Activated naive CD4-positive, alpha-beta T cell treated with anti-CD3 and anti-CD28 coated beads for 36 hours (primary cell): ENCODE measurements around the gene SLC39A9. TPM values are rescaled to one million over a fixed set of nuclear protein-coding genes. Genes with fewer than 3 reads are reported as not detected.
"Not testable (repeated sequence)": the region's sequence is repeated elsewhere in the genome, so short reads cannot be mapped to it uniquely, and the experiment has no call there.

Experiments used
- CTCF ChIA-PET: fragments of 350-600 bp; sonication (Branson Sonifier 250); formaldehyde crosslinking; loops from one replicate; lab custom pipeline; 2021; ENCODE audit warnings: antibody characterized with exemption; lab: Charles Lee
- DNase-seq: peaks from one replicate; pipeline ENCODE4 v3.0.0-alpha.2; 2020
- H3K27ac Mint-ChIP-seq: one replicate; pipeline ENCODE4 v1.8.0; 2021; ENCODE audit warnings: mild to moderate bottlenecking, mixed read lengths
- H3K27me3 Mint-ChIP-seq: one replicate; pipeline ENCODE4 v1.8.0; 2021; ENCODE audit warnings: low read depth, mixed read lengths
- H3K36me3 Mint-ChIP-seq: one replicate; pipeline ENCODE4 v1.8.0; 2021; ENCODE audit warnings: low read depth, mixed read lengths
- H3K4me1 Mint-ChIP-seq: one replicate; pipeline ENCODE4 v1.8.0; 2021; ENCODE audit warnings: low read depth, mixed read lengths
- H3K4me3 Mint-ChIP-seq: one replicate; pipeline ENCODE4 v1.8.0; 2021; ENCODE audit warnings: mild to moderate bottlenecking, moderate library complexity, mixed read lengths
- H3K9me3 Mint-ChIP-seq: one replicate; pipeline ENCODE4 v1.8.0; 2021; ENCODE audit warnings: mixed read lengths
- intact Hi-C: fragments of 100-400 bp; cut with micrococcal nuclease; formaldehyde crosslinking; loops from one replicate; pipeline ENCODE4 v1.15.1; 2023
- total RNA-seq, 2 experiments: library from RNA; stranded (reverse); gene quantifications; one replicate each; pipeline ENCODE4 v1.2.3, GENCODE V29; 2021

SLC39A9 gene
- total RNA-seq, 2 experiments from 2014 or later = 53.4 to 54.5 TPM

DNA sequence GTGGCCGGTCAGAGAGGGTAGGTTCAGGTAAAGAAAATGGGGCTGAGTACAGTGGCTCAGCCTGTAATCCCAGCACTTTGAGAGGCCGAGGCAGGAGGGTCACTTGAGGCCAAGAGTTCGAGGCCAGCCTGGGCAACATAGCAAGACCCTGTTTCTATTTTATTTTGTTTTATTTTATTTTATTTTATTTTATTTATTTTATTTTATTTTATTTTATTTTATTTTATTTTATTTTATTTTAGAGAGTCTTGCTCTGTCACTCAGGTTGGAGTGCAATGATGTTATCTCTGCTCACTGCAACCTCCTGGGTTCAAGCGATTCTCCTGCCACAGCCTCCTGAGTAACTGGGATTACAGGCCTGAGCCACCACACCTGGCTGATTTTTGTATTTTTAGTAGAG, 99.4 kb downstream of the SLC39A9 start:
- H3K36me3 Mint-ChIP-seq, H3K27ac Mint-ChIP-seq, DNase-seq, H3K4me3 Mint-ChIP-seq, H3K4me1 Mint-ChIP-seq, H3K9me3 Mint-ChIP-seq, H3K27me3 Mint-ChIP-seq, CTCF ChIA-PET, intact Hi-C loops: not testable (repeated sequence)

GRCh38 chr14:69498286-69498685, 99.8 kb downstream of the SLC39A9 start:
- H3K4me1 Mint-ChIP-seq, H3K27ac Mint-ChIP-seq, H3K4me3 Mint-ChIP-seq, CTCF ChIA-PET, DNase-seq, H3K27me3 Mint-ChIP-seq, H3K36me3 Mint-ChIP-seq, H3K9me3 Mint-ChIP-seq, intact Hi-C loops: not testable (repeated sequence)

GRCh38 chr14:69499436-69499835, 100.9 kb downstream of the SLC39A9 start:
- H3K4me3 Mint-ChIP-seq = no peak overlapping the region
- H3K27me3 Mint-ChIP-seq = no peaks in the 10 kb centered on the region
- CTCF ChIA-PET = interaction anchor here (0.6 kb wide), 1 partner anchor 55 kb away, joined by 3 read pairs; no protein-coding TSS in a partner anchor
- DNase-seq = no peak
- H3K9me3 Mint-ChIP-seq = no peaks in the 10 kb centered on the region
- no peak overlapping the region for H3K27ac Mint-ChIP-seq
- no peaks in the 10 kb centered on the region for H3K4me1 Mint-ChIP-seq
- no peaks in the 10 kb centered on the region for H3K36me3 Mint-ChIP-seq
- intact Hi-C loops = no loop called here

DNA sequence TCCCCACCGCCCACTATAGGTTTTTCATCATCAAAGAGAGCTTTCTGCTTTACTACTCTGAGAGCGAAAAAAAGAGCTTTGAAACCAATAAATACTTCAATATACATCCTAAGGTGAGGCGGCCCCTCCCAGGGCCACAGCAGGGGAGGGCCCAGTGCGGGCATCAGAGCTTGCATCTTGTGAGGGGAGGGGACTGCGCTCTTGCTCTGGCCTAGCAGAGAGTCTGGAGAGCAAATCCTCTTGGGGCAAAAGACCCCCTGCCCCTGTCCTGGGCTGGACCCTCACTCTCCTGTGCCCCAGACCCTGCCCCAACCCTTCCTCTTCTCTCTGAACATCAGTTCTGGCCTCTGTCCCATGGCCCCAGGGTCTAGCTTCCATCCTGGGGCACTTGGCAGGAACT, 101.6 kb downstream of the SLC39A9 start:
- no peaks in the 10 kb centered on the region for H3K27me3 Mint-ChIP-seq
- CTCF ChIA-PET = interaction anchor here (1.6 kb wide), 1 partner anchor 49 kb away, joined by 3 read pairs; no protein-coding TSS in a partner anchor
- H3K27ac Mint-ChIP-seq = no peak overlapping the region
- H3K36me3 Mint-ChIP-seq = no peaks in the 10 kb centered on the region
- H3K9me3 Mint-ChIP-seq = no peaks in the 10 kb centered on the region
- DNase-seq = no peak
- H3K4me1 Mint-ChIP-seq = no peaks in the 10 kb centered on the region
- H3K4me3 Mint-ChIP-seq = no peak overlapping the region
- intact Hi-C loops = loop anchor here (5.0 kb wide), 1 partner anchor 72 kb away; the partner anchor contains the start of gene CCDC177

DNA sequence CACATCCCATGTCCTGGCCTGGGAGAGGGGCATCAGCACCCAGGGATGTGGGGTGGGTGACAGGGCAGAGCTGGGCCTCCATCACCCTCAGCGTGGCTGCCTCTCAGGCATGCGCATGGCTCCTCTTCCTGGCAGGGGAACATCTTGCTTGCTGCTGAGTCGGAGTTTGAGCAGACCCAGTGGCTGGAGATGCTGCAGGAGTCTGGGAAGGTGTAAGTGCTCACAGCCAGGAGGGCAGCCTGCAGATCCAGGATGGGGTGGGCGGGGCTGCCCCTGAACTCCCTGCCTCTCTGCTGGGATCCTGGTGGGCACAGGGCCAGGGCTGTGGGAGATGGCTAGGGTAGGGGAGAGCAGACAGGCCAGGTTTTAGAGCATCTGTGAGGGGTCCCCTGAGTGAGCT, 102.2 kb downstream of the SLC39A9 start:
- intact Hi-C loops = loop anchor here (5.0 kb wide), 1 partner anchor 72 kb away; the partner anchor contains the start of gene CCDC177
- H3K36me3 Mint-ChIP-seq = no peaks in the 10 kb centered on the region
- CTCF ChIA-PET = interaction anchor here (1.3 to 1.6 kb wide), 2 partner anchors 48 to 260 kb away, joined by 3 read pairs; no protein-coding TSS in a partner anchor

GRCh38 chr14:69501423-69501838, 102.9 kb downstream of the SLC39A9 start:
- DNase-seq = no peak
- Mint-ChIP-seq H3K36me3 (no peaks in the 10 kb centered on the region), H3K9me3 (no peaks in the 10 kb centered on the region), H3K27ac (no peak overlapping the region), H3K27me3 (no peaks in the 10 kb centered on the region), H3K4me1 (no peaks in the 10 kb centered on the region), H3K4me3 (no peak overlapping the region)
- CTCF ChIA-PET = interaction anchor here (1.3 to 1.6 kb wide), 2 partner anchors 47 to 261 kb away, joined by 3 read pairs; no protein-coding TSS in a partner anchor
- intact Hi-C loops = loop anchor here (5.0 kb wide), 1 partner anchor 71 kb away; the partner anchor contains the start of gene CCDC177

More for the DNA sequence above, 102.2 kb downstream of the SLC39A9 start:
- no peak overlapping the region for H3K27ac Mint-ChIP-seq
- no peaks in the 10 kb centered on the region for H3K27me3 Mint-ChIP-seq
- H3K9me3 Mint-ChIP-seq = no peaks in the 10 kb centered on the region
- no peak overlapping the region for H3K4me3 Mint-ChIP-seq
- H3K4me1 Mint-ChIP-seq = no peaks in the 10 kb centered on the region
- no peak for DNase-seq

- H3K4me3 Mint-ChIP-seq = no peak overlapping the region
- intact Hi-C loops = loop anchor here (5.0 kb wide), 1 partner anchor 68 kb away; the partner anchor contains the start of gene CCDC177
- H3K36me3 Mint-ChIP-seq = no peaks in the 10 kb centered on the region
- no peak for DNase-seq
- H3K9me3 Mint-ChIP-seq = no peaks in the 10 kb centered on the region
- CTCF ChIA-PET = interaction anchor here (1.0 to 2.1 kb wide), 3 partner anchors 9 to 70 kb away, joined by 4 to 6 read pairs (median 6); partner anchors contain the start of gene CCDC177
- no peaks in the 10 kb centered on the region for H3K4me1 Mint-ChIP-seq
- no peaks in the 10 kb centered on the region for H3K27me3 Mint-ChIP-seq
- no peak overlapping the region for H3K27ac Mint-ChIP-seq
Measured at GRCh38 chr14:69504775-69505174, 106.3 kb downstream of the SLC39A9 start.

DNA sequence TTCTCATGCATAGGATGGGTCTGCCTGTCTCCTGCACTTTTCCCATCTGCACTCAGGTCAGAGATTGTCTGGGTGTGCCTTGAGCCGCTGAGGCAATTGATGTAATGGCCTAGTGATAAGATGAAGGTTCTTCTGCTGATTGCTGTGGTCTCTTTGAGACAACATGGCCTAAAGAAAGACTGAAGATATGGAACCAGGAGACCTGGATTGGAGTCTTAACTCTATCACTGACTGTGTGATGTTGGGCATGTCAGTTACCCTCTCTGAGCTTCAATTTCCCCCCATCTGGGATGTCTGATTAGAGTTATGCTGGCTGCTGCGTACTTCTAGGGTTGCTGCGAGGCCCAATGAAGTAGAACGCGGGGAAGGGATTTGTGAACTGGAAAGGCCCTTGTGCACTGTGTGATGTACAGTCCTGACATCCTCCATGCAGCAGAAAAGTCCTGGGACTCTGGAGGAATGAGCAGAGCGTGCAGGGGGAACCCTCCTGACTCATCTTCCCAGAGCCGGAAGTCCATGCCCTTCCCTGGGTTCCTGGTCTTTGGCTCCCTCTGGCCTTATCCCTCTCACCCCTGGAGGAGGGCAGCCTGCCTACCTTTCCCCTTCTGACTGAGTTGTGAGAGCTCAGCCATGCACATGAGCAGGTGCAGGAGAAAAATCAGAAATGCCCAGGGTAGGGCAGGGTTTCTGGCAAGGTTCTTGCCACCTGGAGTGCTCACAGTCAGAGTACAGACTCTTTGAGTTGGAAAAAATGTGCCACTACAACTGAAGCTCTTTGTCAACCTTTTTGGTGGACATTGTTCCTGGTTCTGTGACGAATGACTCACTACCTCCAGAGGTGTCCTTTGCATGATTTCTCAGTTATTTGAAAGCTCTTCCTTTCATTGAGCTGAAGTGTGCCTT, 107.1 kb downstream of the SLC39A9 start:
- CTCF ChIA-PET = interaction anchor here (1.0 to 2.1 kb wide), 3 partner anchors 8 to 69 kb away, joined by 4 to 6 read pairs (median 6); partner anchors contain the start of gene CCDC177
- H3K36me3 Mint-ChIP-seq = no peaks in the 10 kb centered on the region
- no peak for DNase-seq
- H3K27ac Mint-ChIP-seq = no peak overlapping the region
- H3K4me1 Mint-ChIP-seq = no peaks in the 10 kb centered on the region
- H3K9me3 Mint-ChIP-seq = no peaks in the 10 kb centered on the region
- intact Hi-C loops = no loop called here
- no peaks in the 10 kb centered on the region for H3K27me3 Mint-ChIP-seq
- no peak overlapping the region for H3K4me3 Mint-ChIP-seq

DNA sequence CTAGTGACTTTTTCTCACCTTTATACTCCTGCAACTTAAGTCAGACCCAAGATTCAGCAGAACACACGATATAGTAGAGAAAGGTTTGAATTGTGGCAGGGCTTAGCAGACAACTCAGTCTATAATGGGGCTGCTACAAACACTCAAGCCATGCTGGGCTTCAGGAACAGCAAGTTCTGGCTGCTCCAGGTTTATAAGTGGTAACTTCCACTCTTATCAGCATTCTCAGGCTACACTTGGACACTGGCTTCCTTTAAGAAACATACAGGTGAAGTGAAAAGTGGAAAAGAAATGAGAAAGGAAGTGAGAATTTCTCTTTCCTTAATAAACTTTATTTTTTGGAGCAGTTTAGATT, 107.7 kb downstream of the SLC39A9 start:
- intact Hi-C loops = no loop called here
- no peak overlapping the region for H3K4me3 Mint-ChIP-seq
- H3K4me1 Mint-ChIP-seq = no peaks in the 10 kb centered on the region
- H3K27me3 Mint-ChIP-seq = no peaks in the 10 kb centered on the region
- no peak for DNase-seq
- CTCF ChIA-PET = interaction anchor here (2.0 to 2.1 kb wide), 2 partner anchors 42 to 69 kb away, joined by 6 read pairs; partner anchors contain the start of gene CCDC177
- no peaks in the 10 kb centered on the region for H3K36me3 Mint-ChIP-seq
- no peak overlapping the region for H3K27ac Mint-ChIP-seq
- H3K9me3 Mint-ChIP-seq = no peaks in the 10 kb centered on the region

Other genes starting within 250 kb of the SLC39A9 start
- 10 to 100 TPM; 34.5 to 35.1 TPM for gene DCAF5, start 245.6 kb upstream of the SLC39A9 start, total RNA-seq
- 10 to 100 TPM; 11.8 to 12.7 TPM for gene EXD2, start 207.2 kb upstream of the SLC39A9 start, total RNA-seq
- under 1 TPM in 1 of 2 experiments, not detected in 1; 0.02 TPM for gene GALNT16, start 138.5 kb upstream of the SLC39A9 start, total RNA-seq
- gene ERH, start 393 bp upstream of the SLC39A9 start, total RNA-seq = 100 to 1,000 TPM; 338 to 348 TPM
- gene PLEKHD1, start 86.0 kb downstream of the SLC39A9 start, total RNA-seq = not detected
- gene CCDC177, start 176.2 kb downstream of the SLC39A9 start, total RNA-seq = not detected
- 10 to 100 TPM; 66.6 to 69.7 TPM for gene SUSD6, start 212.9 kb downstream of the SLC39A9 start, total RNA-seq